HG03575 (cell line): ENCODE data around the gene KLHL1.
A peak's percentile ranks its signal among the peaks of the same experiment; 100 is the strongest.

Source experiments
- ATAC-seq: cut with Tn5 transposase; IDR thresholded peaks from one replicate; pipeline ENCODE4 v1.9.1; 2021; ENCODE audit not compliant: unreplicated experiment, insufficient number of reproducible peaks, low FRiP score; ENCODE audit errors: extremely low read depth

Gene KLHL1

GRCh38 chr13:69912630-69913029, 195.6 kb downstream of the KLHL1 start:
- no peak for ATAC-seq

GRCh38 chr13:69910800-69911199, 197.5 kb downstream of the KLHL1 start:
- ATAC-seq, result no peak

GRCh38 chr13:69904784-69905183, 203.5 kb downstream of the KLHL1 start:
- ATAC-seq, result no peak

- ATAC-seq, result no peak
These were observed 205.2 kb downstream of the KLHL1 start for GRCh38 chr13:69903081-69903480.

GRCh38 chr13:69882451-69882850, 225.8 kb downstream of the KLHL1 start:
- ATAC-seq, result no peak

GRCh38 chr13:69879936-69880335, 228.3 kb downstream of the KLHL1 start:
- no peak for ATAC-seq

GRCh38 chr13:69872321-69873047, 235.8 kb downstream of the KLHL1 start:
- ATAC-seq, result no peak

- no peak for ATAC-seq
These were observed 241.7 kb downstream of the KLHL1 start for GRCh38 chr13:69866555-69866954.

GRCh38 chr13:69857183-69857821, 250.9 kb downstream of the KLHL1 start:
- ATAC-seq, result peak; percentile 71

GRCh38 chr13:69856331-69856730, 251.9 kb downstream of the KLHL1 start:
- no peak for ATAC-seq

- no peak for ATAC-seq
These were observed 279.7 kb downstream of the KLHL1 start for GRCh38 chr13:69828527-69828926.

- no peak for ATAC-seq
These were observed 288.1 kb downstream of the KLHL1 start for GRCh38 chr13:69820180-69820579.

- ATAC-seq, result no peak
These were observed 290.9 kb downstream of the KLHL1 start for GRCh38 chr13:69817333-69817869.

- ATAC-seq, result no peak
These were observed 299.1 kb downstream of the KLHL1 start for GRCh38 chr13:69809152-69809551.

- no peak for ATAC-seq
These were observed 312.0 kb downstream of the KLHL1 start for GRCh38 chr13:69796256-69796655.

- ATAC-seq, result no peak
These were observed 314.3 kb downstream of the KLHL1 start for GRCh38 chr13:69793783-69794453.

GRCh38 chr13:69776937-69777336, 331.3 kb downstream of the KLHL1 start:
- ATAC-seq, result no peak

- ATAC-seq, result no peak
These were observed 338.6 kb downstream of the KLHL1 start for GRCh38 chr13:69769608-69770007.

- no peak for ATAC-seq
These were observed 346.7 kb downstream of the KLHL1 start for GRCh38 chr13:69761581-69761980.

- no peak for ATAC-seq
These were observed 353.2 kb downstream of the KLHL1 start for GRCh38 chr13:69755101-69755500.
